ENCODE measurements around the gene ORAI3. TPM values are rescaled to one million over a fixed set of nuclear protein-coding genes. Genes with fewer than 3 reads are reported as not detected.

Gene ORAI3
- total RNA-seq, 1 experiment from 2014 or later: 5.7 TPM

DNA sequence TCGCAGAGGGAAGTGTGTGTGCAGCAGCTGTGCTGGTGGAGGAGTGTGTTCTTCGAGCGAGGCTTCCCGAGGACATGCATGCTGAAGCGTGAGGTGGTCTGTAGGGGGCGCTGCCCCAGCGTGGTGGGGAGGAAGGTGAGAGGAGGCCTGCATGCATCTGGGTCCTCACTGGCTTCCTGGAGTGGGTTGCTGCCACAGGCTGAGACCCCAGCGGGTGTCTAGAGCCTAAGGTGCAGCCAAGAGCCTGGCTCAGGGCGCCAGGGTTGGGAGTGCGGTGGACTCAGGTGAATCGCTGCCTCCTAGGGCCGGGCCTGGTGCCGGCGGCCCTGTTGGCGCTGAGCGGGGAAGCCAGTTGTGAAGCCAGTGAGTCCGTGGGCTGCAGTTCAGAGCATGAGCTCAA is 28.6 kb downstream of the ORAI3 start:
- ATAC-seq: no peak
- Histone ChIP-seq H3K27ac (ENCODE audit: low read length) (no peak overlapping the region), H3K4me1 (ENCODE audit: insufficient read depth, low read length) (no peaks in the 10 kb centered on the region), H3K4me3 (ENCODE audit: low read length) (no peak overlapping the region), H3K9me3 (ENCODE audit: low read length) (no peaks in the 10 kb centered on the region), H3K27me3 (ENCODE audit: low read length) (no peaks in the 10 kb centered on the region), H3K9me2 (replicated peaks; ENCODE audit: low read length) (no peaks in the 10 kb centered on the region), H3F3A (ENCODE audit: low read length, unreplicated experiment) (no peaks in the 10 kb centered on the region), H2AFZ (ENCODE audit: low read length) (no peak overlapping the region), H4K20me1 (ENCODE audit: low read length) (no peaks in the 10 kb centered on the region), H3K4me2 (ENCODE audit: low read length) (no peak overlapping the region), H3K36me3 (ENCODE audit: low read depth, low read length) (no peaks in the 10 kb centered on the region; the same call in none of the 2 replicates), H3K9ac (ENCODE audit: low read length) (no peak overlapping the region), H3K79me2 (ENCODE audit: low read length) (no peaks in the 10 kb centered on the region)
- BruUV-seq (replicated peaks): no TSS peak
- ChIA-PET POLR2A (ENCODE audit: unreplicated experiment) (no interaction called here), CTCF (no interaction called here)
- intact Hi-C loops (cut with micrococcal nuclease): no loop called here
- DNase-seq: no peak
- TF ChIP-seq, protein P1, sequence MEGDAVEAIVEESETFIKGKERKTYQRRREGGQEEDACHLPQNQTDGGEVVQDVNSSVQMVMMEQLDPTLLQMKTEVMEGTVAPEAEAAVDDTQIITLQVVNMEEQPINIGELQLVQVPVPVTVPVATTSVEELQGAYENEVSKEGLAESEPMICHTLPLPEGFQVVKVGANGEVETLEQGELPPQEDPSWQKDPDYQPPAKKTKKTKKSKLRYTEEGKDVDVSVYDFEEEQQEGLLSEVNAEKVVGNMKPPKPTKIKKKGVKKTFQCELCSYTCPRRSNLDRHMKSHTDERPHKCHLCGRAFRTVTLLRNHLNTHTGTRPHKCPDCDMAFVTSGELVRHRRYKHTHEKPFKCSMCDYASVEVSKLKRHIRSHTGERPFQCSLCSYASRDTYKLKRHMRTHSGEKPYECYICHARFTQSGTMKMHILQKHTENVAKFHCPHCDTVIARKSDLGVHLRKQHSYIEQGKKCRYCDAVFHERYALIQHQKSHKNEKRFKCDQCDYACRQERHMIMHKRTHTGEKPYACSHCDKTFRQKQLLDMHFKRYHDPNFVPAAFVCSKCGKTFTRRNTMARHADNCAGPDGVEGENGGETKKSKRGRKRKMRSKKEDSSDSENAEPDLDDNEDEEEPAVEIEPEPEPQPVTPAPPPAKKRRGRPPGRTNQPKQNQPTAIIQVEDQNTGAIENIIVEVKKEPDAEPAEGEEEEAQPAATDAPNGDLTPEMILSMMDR (conservative IDR thresholded peaks at IDR 0.05; ENCODE audit: low read depth, low read length): peak; percentile 40
- TF ChIP-seq EZH2 (IDR thresholded peaks at IDR 0.05; ENCODE audit: low read length, unreplicated experiment): no peak

DNA sequence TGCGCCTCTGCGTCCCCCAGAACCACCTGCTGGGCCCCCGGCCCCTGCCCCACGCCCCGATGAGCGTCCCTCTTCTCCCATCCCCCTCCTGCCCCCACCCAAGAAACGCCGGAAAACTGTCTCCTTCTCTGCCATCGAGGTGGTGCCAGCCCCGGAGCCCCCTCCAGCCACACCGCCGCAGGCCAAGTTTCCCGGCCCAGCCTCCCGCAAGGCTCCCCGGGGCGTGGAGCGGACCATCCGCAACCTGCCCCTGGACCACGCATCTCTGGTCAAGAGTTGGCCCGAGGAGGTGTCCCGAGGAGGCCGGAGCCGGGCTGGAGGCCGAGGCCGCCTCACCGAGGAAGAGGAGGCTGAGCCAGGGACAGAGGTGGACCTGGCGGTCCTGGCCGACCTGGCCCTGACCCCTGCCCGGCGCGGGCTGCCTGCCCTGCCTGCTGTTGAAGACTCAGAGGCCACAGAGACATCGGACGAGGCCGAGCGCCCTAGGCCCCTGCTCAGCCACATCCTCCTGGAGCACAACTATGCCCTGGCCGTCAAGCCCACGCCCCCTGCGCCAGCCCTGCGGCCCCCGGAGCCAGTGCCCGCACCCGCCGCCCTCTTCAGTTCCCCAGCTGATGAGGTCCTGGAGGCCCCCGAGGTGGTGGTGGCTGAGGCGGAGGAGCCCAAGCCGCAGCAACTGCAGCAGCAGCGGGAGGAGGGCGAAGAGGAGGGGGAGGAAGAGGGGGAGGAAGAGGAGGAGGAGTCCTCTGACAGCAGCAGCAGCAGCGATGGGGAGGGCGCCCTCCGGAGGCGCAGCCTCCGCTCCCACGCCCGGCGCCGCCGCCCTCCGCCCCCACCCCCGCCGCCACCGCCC is 30.5 kb downstream of the ORAI3 start:
- no peaks in the 10 kb centered on the region for H3K4me1 ChIP-seq (ENCODE audit: insufficient read depth, low read length)
- intact Hi-C loops (cut with micrococcal nuclease): loop anchor here (5.0 kb wide), 1 partner anchor 463 kb away; the partner anchor contains the start of gene ZNF843
- POLR2A ChIA-PET (ENCODE audit: unreplicated experiment): no interaction called here
- H3K4me2 ChIP-seq (ENCODE audit: low read length): no peak overlapping the region
- no peak overlapping the region for H2AFZ ChIP-seq (ENCODE audit: low read length)
- no peak for DNase-seq
- H3K9me2 ChIP-seq (replicated peaks; ENCODE audit: low read length): no peaks in the 10 kb centered on the region
- no peak for ATAC-seq
- CTCF ChIA-PET: no interaction called here
- no peaks in the 10 kb centered on the region; the same call in none of the 2 replicates for H3K36me3 ChIP-seq (ENCODE audit: low read depth, low read length)
- TF ChIP-seq EZH2 (IDR thresholded peaks at IDR 0.05; ENCODE audit: low read length, unreplicated experiment): no peak
- no peak for TF ChIP-seq EZH2phosphoT487 (IDR thresholded peaks at IDR 0.05; ENCODE audit: borderline replicate concordance, low read length)
- TF ChIP-seq, protein P1 (conservative IDR thresholded peaks at IDR 0.05; ENCODE audit: low read depth, low read length): no peak
- H3F3A ChIP-seq (ENCODE audit: low read length, unreplicated experiment): no peaks in the 10 kb centered on the region
- H3K27me3 ChIP-seq (ENCODE audit: low read length): no peaks in the 10 kb centered on the region
- no TSS peak for BruUV-seq (replicated peaks)
- H3K4me3 ChIP-seq (ENCODE audit: low read length): no peak overlapping the region
- no peaks in the 10 kb centered on the region for H3K79me2 ChIP-seq (ENCODE audit: low read length)
- no peaks in the 10 kb centered on the region for H3K9me3 ChIP-seq (ENCODE audit: low read length)
- H3K9ac ChIP-seq (ENCODE audit: low read length): no peak overlapping the region
- no peak overlapping the region for H3K27ac ChIP-seq (ENCODE audit: low read length)
- H4K20me1 ChIP-seq (ENCODE audit: low read length): no peaks in the 10 kb centered on the region

DNA sequence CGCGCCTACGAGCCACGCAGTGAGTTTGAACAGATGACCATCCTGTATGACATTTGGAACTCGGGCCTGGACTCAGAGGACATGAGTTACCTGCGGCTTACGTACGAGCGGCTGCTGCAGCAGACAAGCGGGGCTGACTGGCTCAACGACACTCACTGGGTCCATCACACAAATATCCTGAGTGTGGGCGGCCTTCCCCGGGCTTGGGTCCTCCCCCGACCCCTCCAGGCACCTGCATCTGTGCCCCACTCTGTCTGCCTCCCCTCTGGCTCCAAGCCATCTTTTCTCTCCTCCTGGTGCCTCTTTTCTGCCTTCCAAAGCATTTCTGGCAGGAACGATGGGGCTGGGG is 31.1 kb downstream of the ORAI3 start:
- intact Hi-C loops (cut with micrococcal nuclease): loop anchor here (5.0 kb wide), 1 partner anchor 462 kb away; the partner anchor contains the start of gene ZNF843
- ATAC-seq (no peak), DNase-seq (no peak)
- TF ChIP-seq, protein P1 (conservative IDR thresholded peaks at IDR 0.05; ENCODE audit: low read depth, low read length): no peak
- no peak for TF ChIP-seq EZH2phosphoT487 (IDR thresholded peaks at IDR 0.05; ENCODE audit: borderline replicate concordance, low read length)
- TF ChIP-seq EZH2 (IDR thresholded peaks at IDR 0.05; ENCODE audit: low read length, unreplicated experiment): no peak
- no peaks in the 10 kb centered on the region for H3F3A ChIP-seq (ENCODE audit: low read length, unreplicated experiment)
- ChIA-PET CTCF (no interaction called here), POLR2A (ENCODE audit: unreplicated experiment) (no interaction called here)
- no peaks in the 10 kb centered on the region for H4K20me1 ChIP-seq (ENCODE audit: low read length)
- no peak overlapping the region for H3K4me3 ChIP-seq (ENCODE audit: low read length)
- no peak overlapping the region for H3K4me2 ChIP-seq (ENCODE audit: low read length)
- BruUV-seq (replicated peaks): no TSS peak
- H2AFZ ChIP-seq (ENCODE audit: low read length): no peak overlapping the region
- no peaks in the 10 kb centered on the region; the same call in 1 of the 2 replicates for H3K36me3 ChIP-seq (ENCODE audit: low read depth, low read length)
- H3K9me2 ChIP-seq (replicated peaks; ENCODE audit: low read length): no peaks in the 10 kb centered on the region
- no peaks in the 10 kb centered on the region for H3K79me2 ChIP-seq (ENCODE audit: low read length)
- no peak overlapping the region for H3K27ac ChIP-seq (ENCODE audit: low read length)
- H3K9me3 ChIP-seq (ENCODE audit: low read length): no peaks in the 10 kb centered on the region
- H3K4me1 ChIP-seq (ENCODE audit: insufficient read depth, low read length): no peaks in the 10 kb centered on the region
- no peaks in the 10 kb centered on the region for H3K27me3 ChIP-seq (ENCODE audit: low read length)
- H3K9ac ChIP-seq (ENCODE audit: low read length): no peak overlapping the region
